GM21825 (cell line): ENCODE data around the gene OR14C36.
"Not testable (repeated sequence)": the region's sequence is repeated elsewhere in the genome, so short reads cannot be mapped to it uniquely, and the experiment has no call there.

Experiments used
- ATAC-seq: cut with Tn5 transposase; IDR thresholded peaks from one replicate; pipeline ENCODE4 v1.9.1; 2021; ENCODE audit warnings: mild to moderate bottlenecking, moderate library complexity; ENCODE audit not compliant: unreplicated experiment

Gene OR14C36

GRCh38 chr1:248348475-248348874 is at the start of gene OR14C36:
TSS of gene OR14C36 (plus strand) at chr1:248348775. CDS start at chr1:248348775, 0 bp downstream.
- ATAC-seq: no peak

DNA sequence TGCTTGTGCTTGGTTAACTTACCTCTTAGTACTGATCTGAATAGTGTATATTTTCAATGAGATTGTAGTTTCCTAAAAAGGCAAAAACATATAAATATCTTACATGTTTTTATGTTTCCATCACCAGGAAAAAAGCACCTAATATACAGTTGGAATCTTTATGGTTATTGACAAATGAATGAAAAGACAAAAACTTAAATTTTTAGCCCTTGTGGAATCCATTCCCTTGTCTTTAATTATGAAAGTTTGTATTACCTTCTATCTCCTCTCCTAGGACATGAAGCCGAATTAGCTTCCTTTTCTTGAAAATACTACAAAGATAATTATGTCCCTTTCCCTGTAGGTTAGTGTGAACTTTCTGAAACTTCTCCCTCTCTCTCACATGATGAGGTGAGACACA is 45.3 kb upstream of the OR14C36 start, which contains the start of gene OR2T12:
Gene OR2T12, minus strand, starts transcription at position 101 of the 400 bp plus-strand sequence. CDS start 7,846 bp downstream, outside the sequence.
- no peak for ATAC-seq

GRCh38 chr1:248305672-248306071 is 42.9 kb upstream of the OR14C36 start:
- ATAC-seq: not testable (repeated sequence)

DNA sequence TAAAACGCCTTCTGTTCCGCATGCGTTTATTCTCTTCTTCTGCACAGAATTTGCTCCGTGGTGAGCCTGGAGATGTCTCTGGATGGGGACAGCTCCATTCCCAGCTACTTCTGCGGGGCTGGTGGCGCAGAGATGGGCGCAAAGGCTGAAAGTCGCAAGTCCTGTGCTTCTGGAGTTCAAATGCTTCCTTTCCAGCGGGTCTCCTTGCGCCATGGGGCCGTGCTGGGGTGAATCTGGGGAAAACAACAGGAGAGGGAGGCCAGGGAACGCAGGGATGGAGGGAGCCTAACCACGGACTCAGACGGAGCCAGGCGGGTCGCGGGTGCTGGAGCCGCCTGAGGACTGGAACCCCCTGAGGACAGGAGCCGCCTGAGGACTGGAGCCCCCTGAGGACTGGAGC is 42.5 kb upstream of the OR14C36 start:
- no peak for ATAC-seq

DNA sequence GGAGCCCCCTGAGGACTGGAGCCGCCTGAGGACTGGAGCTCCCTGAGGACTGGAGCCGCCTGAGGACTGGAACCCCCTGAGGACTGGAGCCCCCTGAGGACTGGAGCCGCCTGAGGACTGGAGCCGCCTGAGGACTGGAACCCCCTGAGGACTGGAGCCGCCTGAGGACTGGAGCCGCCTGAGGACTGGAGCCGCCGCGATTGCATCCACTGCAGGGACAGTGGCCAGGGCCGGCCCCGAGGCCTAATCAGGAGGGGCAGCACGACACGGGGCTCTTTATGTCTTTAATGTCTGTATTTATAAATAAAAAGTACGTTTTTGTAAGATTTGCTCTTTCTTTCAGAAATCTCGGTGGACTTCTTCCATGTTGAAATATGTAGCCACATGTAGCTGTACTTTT is 41.8 kb upstream of the OR14C36 start:
- ATAC-seq: not testable (repeated sequence)

DNA sequence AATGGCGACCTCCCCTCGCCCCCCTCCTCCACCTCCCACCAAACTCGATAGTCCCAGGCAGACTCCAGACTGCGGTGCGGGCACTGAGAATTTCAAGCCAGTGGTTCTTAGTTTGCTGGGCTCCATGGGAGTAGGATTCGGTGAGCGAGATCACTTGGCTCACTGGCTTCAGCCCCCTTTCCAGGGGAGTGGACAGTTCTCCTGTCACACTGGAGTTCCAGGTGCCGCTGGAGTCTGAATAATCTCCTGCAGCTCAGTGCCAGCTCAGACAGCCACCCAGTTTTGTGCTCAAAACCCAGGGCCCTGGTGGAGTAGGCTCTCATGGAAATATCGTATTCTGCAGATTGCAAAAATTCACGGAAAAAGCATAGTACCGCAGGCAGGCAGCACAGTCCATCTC is 31.8 kb upstream of the OR14C36 start:
- ATAC-seq: no peak

DNA sequence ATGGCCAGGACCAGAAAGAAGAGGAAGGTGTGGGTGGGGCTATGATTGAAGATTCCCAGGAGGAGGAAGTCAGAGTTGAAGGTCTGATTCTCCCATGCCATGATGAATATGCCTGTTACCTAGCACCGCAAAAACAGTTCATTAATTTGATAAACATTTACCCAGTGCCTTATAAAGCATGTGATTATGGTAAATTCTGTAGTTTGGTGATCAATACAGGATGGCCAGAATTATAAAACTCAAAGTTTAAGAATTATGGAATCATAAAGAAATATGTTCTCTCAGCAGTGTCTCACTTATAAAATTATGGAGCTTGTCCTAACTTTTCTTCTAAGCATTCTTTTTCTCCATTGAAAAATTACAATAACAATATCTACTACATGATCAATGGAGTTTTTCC is 24.1 kb upstream of the OR14C36 start, which contains the start of gene OR2M7:
Gene OR2M7, minus strand, starts transcription at position 101 of the 400 bp plus-strand sequence. Its CDS starts 0 bp downstream, at position 101.
- no peak for ATAC-seq

DNA sequence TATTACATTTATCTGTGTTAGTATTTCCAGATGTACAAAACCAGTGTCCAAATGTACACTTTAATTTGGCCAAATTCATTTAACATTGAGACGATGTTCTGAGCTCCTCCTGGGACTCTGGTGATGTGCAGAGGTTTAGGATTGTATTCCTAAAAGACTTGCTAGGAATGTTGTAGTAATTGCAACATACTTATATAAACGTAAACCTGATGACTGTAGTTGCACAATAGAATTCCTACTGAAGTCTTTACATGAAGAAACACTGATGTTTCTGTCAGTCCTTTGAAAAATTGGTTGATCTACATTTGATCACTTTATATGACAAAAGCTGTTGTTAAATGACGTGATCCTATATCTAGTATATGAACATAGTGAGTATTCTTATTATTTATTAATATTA is 5.1 kb upstream of the OR14C36 start:
- no peak for ATAC-seq

- no peak for ATAC-seq
These were observed 10.8 kb downstream of the OR14C36 start for GRCh38 chr1:248359415-248359814.

- ATAC-seq: no peak
These were observed 12.6 kb downstream of the OR14C36 start, which contains the start of gene OR2T4 for GRCh38 chr1:248361121-248361715. TSS of gene OR2T4 (plus strand) at chr1:248361665. CDS start at chr1:248361665, 0 bp downstream.

- no peak for ATAC-seq
These were observed 18.0 kb downstream of the OR14C36 start for GRCh38 chr1:248366609-248367008.

DNA sequence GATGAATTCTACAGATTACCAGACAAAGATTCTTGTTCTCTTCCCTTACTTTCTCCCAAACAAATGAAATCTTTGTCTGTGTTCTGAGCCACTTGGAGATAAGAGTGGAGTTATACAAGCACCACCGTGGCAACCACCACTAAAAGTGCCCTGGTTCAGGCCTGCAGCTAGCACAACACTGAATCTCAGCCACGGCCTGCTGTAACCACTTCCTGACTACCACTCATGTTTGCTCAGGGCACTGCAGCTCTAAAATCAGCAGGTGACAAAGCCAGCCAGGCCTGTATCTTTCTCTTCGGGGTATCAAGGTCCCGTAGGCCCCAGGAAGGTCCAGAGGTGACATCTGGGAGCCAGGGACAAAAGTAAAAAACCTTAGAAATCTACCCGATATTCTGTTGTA is 23.8 kb downstream of the OR14C36 start:
- no peak for ATAC-seq

DNA sequence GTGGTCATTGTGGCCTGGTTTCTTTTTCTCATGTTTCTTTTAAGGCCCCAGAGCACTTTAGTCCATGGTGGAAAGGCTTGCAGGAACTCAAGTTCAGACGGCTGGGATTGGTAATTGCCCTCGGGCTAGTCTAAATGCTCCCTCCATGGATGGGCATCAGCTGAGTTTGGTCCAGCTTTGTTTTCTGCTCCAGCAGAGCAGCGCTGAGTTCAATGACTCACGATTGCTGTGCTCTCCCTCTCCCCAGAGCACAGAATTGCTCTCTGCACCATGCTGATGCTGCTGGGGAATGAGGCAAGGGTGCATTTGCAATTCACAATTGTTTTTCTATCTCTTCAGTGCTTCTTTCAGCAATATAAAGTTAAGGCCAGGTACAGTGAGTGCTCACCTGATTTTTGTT is 25.2 kb downstream of the OR14C36 start:
- ATAC-seq: no peak

GRCh38 chr1:248375446-248375845 is 26.9 kb downstream of the OR14C36 start, which contains the start of gene OR2T6:
TSS of gene OR2T6 (plus strand) at chr1:248375746. CDS start at chr1:248387609, 11,863 bp downstream.
- no peak for ATAC-seq

DNA sequence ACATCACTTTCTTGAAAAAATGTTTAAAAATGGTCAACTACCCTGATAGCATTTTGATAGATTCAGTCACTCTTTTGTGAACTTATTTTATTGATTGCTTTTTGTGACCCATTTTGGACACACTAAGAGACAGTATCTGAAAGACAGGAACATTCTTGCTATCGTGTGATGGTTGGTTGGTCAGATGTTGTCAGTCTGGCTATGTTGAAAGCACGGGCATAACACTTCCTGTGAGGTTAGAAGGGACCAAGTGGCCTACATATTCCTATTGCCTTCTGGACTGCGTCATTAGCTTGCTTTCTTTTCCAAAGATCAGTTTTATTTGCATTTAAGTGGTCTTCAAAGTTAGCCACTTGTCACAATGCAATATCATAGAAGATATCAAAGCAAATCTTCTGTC is 28.3 kb downstream of the OR14C36 start:
- ATAC-seq: no peak

DNA sequence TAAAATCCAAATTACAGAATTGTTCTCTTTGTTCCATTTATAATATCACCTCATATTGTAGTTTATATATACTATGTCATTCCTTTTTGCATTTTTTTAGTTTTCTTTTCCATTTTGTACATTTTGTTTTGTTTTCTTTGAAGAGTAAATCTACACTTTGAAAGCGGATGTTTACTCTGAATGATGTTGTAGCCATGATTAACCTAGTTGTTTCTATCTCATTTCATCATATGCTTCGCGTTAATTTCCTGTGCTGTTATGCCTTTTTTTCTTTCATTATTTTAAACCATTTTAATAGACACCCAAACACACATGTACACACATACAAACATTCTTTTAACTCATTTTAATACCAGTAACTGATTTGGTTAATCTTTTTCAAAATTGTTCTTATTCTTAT is 32.3 kb downstream of the OR14C36 start:
- no peak for ATAC-seq

- ATAC-seq: no peak
These were observed 39.9 kb downstream of the OR14C36 start for GRCh38 chr1:248388426-248388825.

- ATAC-seq: no peak
These were observed 44.5 kb downstream of the OR14C36 start for GRCh38 chr1:248393050-248393449.
